ENCODE measurements around the gene ATP8B3. TPM values are rescaled to one million over a fixed set of nuclear protein-coding genes. Genes with fewer than 3 reads are reported as not detected.

ATP8B3 gene
- total and polyA plus RNA-seq, 2 experiments from 2014 or later: 2.1 to 6.0 TPM

DNA sequence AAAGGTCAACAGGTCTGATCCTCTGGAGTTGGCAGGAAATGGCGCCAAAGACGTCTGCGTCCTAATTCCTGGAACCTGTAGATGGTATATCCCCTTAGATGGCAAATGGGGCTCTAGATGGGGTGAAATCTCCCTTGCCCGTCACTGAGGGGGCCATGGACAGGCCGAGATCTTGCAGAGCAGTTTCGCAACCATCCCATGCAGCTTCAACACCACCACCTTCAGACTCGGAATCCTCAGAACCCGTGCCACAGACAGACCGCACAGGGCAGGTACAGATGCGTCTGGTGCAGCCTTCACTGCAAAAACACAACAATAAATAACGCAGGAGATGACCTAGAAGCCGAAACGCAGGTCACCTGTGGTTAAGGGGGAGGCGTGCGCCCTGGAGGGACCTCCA, 18.5 kb upstream of the ATP8B3 start (continued):
- TF ChIP-seq, protein P1, sequence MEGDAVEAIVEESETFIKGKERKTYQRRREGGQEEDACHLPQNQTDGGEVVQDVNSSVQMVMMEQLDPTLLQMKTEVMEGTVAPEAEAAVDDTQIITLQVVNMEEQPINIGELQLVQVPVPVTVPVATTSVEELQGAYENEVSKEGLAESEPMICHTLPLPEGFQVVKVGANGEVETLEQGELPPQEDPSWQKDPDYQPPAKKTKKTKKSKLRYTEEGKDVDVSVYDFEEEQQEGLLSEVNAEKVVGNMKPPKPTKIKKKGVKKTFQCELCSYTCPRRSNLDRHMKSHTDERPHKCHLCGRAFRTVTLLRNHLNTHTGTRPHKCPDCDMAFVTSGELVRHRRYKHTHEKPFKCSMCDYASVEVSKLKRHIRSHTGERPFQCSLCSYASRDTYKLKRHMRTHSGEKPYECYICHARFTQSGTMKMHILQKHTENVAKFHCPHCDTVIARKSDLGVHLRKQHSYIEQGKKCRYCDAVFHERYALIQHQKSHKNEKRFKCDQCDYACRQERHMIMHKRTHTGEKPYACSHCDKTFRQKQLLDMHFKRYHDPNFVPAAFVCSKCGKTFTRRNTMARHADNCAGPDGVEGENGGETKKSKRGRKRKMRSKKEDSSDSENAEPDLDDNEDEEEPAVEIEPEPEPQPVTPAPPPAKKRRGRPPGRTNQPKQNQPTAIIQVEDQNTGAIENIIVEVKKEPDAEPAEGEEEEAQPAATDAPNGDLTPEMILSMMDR (conservative IDR thresholded peaks at IDR 0.05; ENCODE audit: low read depth in 2 of 2): no peak

- Histone ChIP-seq H3K4me3 (no peak overlapping the region), H3K27ac (ENCODE audit: low read depth) (no peak overlapping the region), H2AFZ (no peak overlapping the region), H3K4me2 (no peak overlapping the region), H3K4me1 (ENCODE audit: insufficient read depth) (no peaks in the 10 kb centered on the region), H3F3A (replicated peaks; ENCODE audit: low read depth) (0 out of 2 replicates have a peak, but pooled peaks cover 4% of the 10 kb centered on the region), H3K9me2 (ENCODE audit: insufficient read depth) (no peaks in the 10 kb centered on the region), H4K20me1 (replicated peaks; ENCODE audit: insufficient read depth) (peaks cover 12% of the 10 kb centered on the region), H3K79me2 (replicated peaks; ENCODE audit: insufficient read depth) (peaks cover 25% of the 10 kb centered on the region), H3K27me3 (ENCODE audit: insufficient read depth) (no peaks in the 10 kb centered on the region), H3K36me3 (ENCODE audit: insufficient read depth) (no peaks in the 10 kb centered on the region)
- H3K27me3 Mint-ChIP-seq (ENCODE audit: insufficient read depth, low read depth, poor library complexity): peaks cover 10% of the 10 kb centered on the region
- H3K36me3 Mint-ChIP-seq (ENCODE audit: low read depth): peaks cover 8% of the 10 kb centered on the region; the same call in 2 of the 3 replicates
- ATAC-seq (no peak), DNase-seq (ENCODE audit: low spot score) (no peak)
- H3K27ac Mint-ChIP-seq: no peak overlapping the region
- peaks cover 6% of the 10 kb centered on the region; the same call in 2 of the 3 replicates for H3K4me1 Mint-ChIP-seq
- H3K4me3 Mint-ChIP-seq: no peak overlapping the region
- no peaks in the 10 kb centered on the region for H3K9me3 Mint-ChIP-seq
- no peak for TF ChIP-seq NANOG (IDR thresholded peaks at IDR 0.05; ENCODE audit: borderline replicate concordance)
- TF ChIP-seq JUNB (IDR thresholded peaks at IDR 0.05; ENCODE audit: unreplicated experiment): no peak
- no peak for TF ChIP-seq EZH2 (IDR thresholded peaks at IDR 0.05; ENCODE audit: low read depth, unreplicated experiment)
- TF ChIP-seq, protein P1 (conservative IDR thresholded peaks at IDR 0.05; ENCODE audit: low read depth in 2 of 2): no peak
- TF ChIP-seq ZNF114 (CRISPR knock-in tag; IDR thresholded peaks at IDR 0.05): no peak
- TF ChIP-seq ETS1 (IDR thresholded peaks at IDR 0.05): no peak
- no peak for TF ChIP-seq ZNF462 (CRISPR knock-in tag; IDR thresholded peaks at IDR 0.05)
- no peak for TF ChIP-seq REST (IDR thresholded peaks at IDR 0.05; ENCODE audit: unreplicated experiment)
- TF ChIP-seq STAT1 (IDR thresholded peaks at IDR 0.05; ENCODE audit: unreplicated experiment): no peak
- TF ChIP-seq ZNF331 (CRISPR knock-in tag; IDR thresholded peaks at IDR 0.05; ENCODE audit: low read depth): no peak
These were observed 17.9 kb upstream of the ATP8B3 start for GRCh38 chr19:1829958-1830357.

Measured in GM23338 (cell line).